Keratinocyte (primary cell): ENCODE measurements around the gene LAPTM5. TPM values are rescaled to one million over a fixed set of nuclear protein-coding genes. Genes with fewer than 3 reads are reported as not detected.

Experiments used
- DNase-seq: peaks from one replicate; pipeline ENCODE4 v3.0.0-alpha.2; 2011; ENCODE audit warnings: low read depth, missing footprints, low spot score
- FAIRE-seq: peaks from 2 replicates; lab custom pipeline; 2011; peaks lifted over from hg19 to GRCh38; lab: Jason Lieb, UNC
- H2AFZ ChIP-seq: 2 replicates; pipeline ENCODE4 v1.6.0; 2012; ENCODE audit warnings: low read length, control low read depth, inconsistent platforms; ENCODE audit not compliant: control insufficient read depth
- H3K27ac ChIP-seq: 2 replicates; pipeline ENCODE4 v1.5.1; 2011; ENCODE audit warnings: low read length; ENCODE audit not compliant: control insufficient read depth, insufficient read depth
- H3K27me3 ChIP-seq: 3 replicates; pipeline ENCODE4 v1.6.0; 2011; ENCODE audit warnings: low read length; ENCODE audit not compliant: control insufficient read depth, insufficient read depth; ENCODE audit errors: extremely low read depth
- H3K36me3 ChIP-seq, 2 experiments: 2 replicates in 1 of 2; 3 replicates in 1 of 2; pipeline ENCODE4 v1.5.1; 2011; ENCODE audit warnings: low read length in 2 of 2, mild to moderate bottlenecking in 1 of 2; ENCODE audit not compliant: control insufficient read depth in 2 of 2, insufficient read depth in 2 of 2; ENCODE audit errors: extremely low read depth in 1 of 2
- H3K4me1 ChIP-seq: 3 replicates; pipeline ENCODE4 v1.5.1; 2011; ENCODE audit warnings: low read length; ENCODE audit not compliant: control insufficient read depth, insufficient read depth; ENCODE audit errors: extremely low read depth
- H3K4me2 ChIP-seq: 3 replicates; pipeline ENCODE4 v1.6.0; 2011; ENCODE audit warnings: low read depth, low read length; ENCODE audit not compliant: control insufficient read depth, insufficient read depth; ENCODE audit errors: extremely low read depth
- H3K4me3 ChIP-seq, 3 experiments: fragments of 200-600 bp in 1 of 3; sonication (generic) in 1 of 3; 2 replicates in 2 of 3; 3 replicates in 1 of 3; pipeline ENCODE4 v1.5.1; 2011 to 2016; ENCODE audit warnings: low read length in 3 of 3, mild to moderate bottlenecking in 3 of 3, control low read depth in 2 of 3, inconsistent platforms in 1 of 3, low read depth in 1 of 3, mixed read lengths in 1 of 3, mixed run types in 1 of 3, moderate library complexity in 1 of 3; ENCODE audit not compliant: control insufficient read depth in 2 of 3, insufficient read depth in 2 of 3; ENCODE audit errors: extremely low read depth in 1 of 3
- H3K79me2 ChIP-seq: 2 replicates; pipeline ENCODE4 v1.6.0; 2012; ENCODE audit warnings: low read length; ENCODE audit not compliant: control insufficient read depth, insufficient read depth
- H3K9ac ChIP-seq: 3 replicates; pipeline ENCODE4 v1.6.0; 2011; ENCODE audit warnings: low read length; ENCODE audit not compliant: control insufficient read depth, insufficient read depth; ENCODE audit errors: extremely low read depth
- H3K9me1 ChIP-seq: 3 replicates; pipeline ENCODE4 v1.6.0; 2011; ENCODE audit warnings: low read length; ENCODE audit not compliant: control insufficient read depth, insufficient read depth; ENCODE audit errors: extremely low read depth
- H3K9me3 ChIP-seq: 2 replicates; pipeline ENCODE4 v1.5.1; 2012; ENCODE audit warnings: low read depth, low read length; ENCODE audit not compliant: control insufficient read depth
- H4K20me1 ChIP-seq: 3 replicates; pipeline ENCODE4 v1.6.0; 2011; ENCODE audit warnings: low read length; ENCODE audit not compliant: control insufficient read depth, insufficient read depth; ENCODE audit errors: extremely low read depth
- EZH2 ChIP-seq: IDR thresholded peaks from one replicate; pipeline ENCODE4 v1.6.1; 2012; ENCODE audit warnings: inconsistent platforms, mild to moderate bottlenecking, low read length, moderate library complexity
- dilution Hi-C: fragments of 300-500 bp; cut with MboI; formaldehyde crosslinking; loops from one replicate; pipeline ENCODE4 v1.7.0; 2020; ENCODE audit warnings: low sequenced_read_pairs; ENCODE audit not compliant: extremely low pct_ligation_motif_present
- polyA plus RNA-seq, 5 experiments: library from polyadenylated mRNA; depleted of rRNA in 3 of 5; stranded (reverse) in 3 of 5; stranded (forward) in 1 of 5; unstranded in 1 of 5; fragments of >200 nt; gene quantifications; 1 replicate in 1 of 5; 2 replicates in 3 of 5; 3 replicates in 1 of 5; pipeline versions ENCODE4 v1.2.1 to v1.2.3, GENCODE V29; 2011 to 2012; ENCODE audit warnings: missing spikeins in 2 of 5, low read depth in 1 of 5, low replicate concordance in 1 of 5
- TF ChIP-seq, protein P1 (sequence below), 3 experiments: IDR thresholded peaks in 1 of 3; conservative IDR thresholded peaks in 1 of 3; optimal IDR thresholded peaks in 1 of 3; 2 replicates in 2 of 3; 3 replicates in 1 of 3; pipeline versions ENCODE3 to v1.5.1; 2011; ENCODE audit warnings: low read length in 3 of 3, mild to moderate bottlenecking in 3 of 3, moderate library complexity in 2 of 3, control low read depth in 1 of 3, inconsistent platforms in 1 of 3; ENCODE audit not compliant: insufficient read depth in 2 of 3; ENCODE audit errors: extremely low read depth in 1 of 3

The LAPTM5 gene
- polyA plus RNA-seq, 1 donor (not counting 4 experiments of a cell fraction or from before 2014, with no cell fraction given): 0.18 TPM

DNA sequence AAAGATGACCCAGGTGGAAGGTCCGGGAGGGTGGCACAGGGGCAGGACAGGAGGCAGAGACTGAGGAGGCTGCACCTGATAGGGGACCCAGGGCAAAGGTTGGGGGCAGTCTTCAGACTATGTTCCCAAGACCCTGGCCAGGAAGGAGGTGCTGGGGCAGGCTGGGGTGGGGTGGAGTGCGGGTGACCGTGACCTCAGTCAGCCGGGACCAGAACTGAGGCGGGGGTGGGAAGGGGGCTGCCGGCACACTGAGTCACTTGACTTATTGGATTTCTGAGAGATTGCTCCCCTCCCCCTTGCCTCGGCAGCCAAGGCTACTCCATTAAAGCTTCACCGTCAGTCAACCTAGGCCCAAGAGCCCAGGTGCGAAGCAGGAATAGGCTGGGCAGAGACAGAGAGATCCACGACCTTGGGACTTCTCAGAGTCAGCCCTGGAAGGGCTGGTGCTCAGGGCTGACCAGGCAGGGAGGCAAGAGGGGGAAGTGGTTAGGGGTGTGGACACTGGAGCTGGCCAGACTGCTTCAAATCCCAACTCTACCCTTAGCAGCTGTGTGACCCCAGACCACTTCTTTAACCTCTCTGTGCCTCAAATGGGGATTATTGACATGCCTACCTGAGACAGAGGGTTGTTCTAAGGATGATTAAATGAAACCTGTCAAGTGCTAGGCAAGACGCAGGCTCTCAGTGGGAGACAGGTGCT is 47.9 kb upstream of the LAPTM5 start:
- no peaks in the 10 kb centered on the region for H3K36me3 ChIP-seq
- no peak for TF ChIP-seq EZH2
- TF ChIP-seq, protein P1, sequence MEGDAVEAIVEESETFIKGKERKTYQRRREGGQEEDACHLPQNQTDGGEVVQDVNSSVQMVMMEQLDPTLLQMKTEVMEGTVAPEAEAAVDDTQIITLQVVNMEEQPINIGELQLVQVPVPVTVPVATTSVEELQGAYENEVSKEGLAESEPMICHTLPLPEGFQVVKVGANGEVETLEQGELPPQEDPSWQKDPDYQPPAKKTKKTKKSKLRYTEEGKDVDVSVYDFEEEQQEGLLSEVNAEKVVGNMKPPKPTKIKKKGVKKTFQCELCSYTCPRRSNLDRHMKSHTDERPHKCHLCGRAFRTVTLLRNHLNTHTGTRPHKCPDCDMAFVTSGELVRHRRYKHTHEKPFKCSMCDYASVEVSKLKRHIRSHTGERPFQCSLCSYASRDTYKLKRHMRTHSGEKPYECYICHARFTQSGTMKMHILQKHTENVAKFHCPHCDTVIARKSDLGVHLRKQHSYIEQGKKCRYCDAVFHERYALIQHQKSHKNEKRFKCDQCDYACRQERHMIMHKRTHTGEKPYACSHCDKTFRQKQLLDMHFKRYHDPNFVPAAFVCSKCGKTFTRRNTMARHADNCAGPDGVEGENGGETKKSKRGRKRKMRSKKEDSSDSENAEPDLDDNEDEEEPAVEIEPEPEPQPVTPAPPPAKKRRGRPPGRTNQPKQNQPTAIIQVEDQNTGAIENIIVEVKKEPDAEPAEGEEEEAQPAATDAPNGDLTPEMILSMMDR (optimal IDR thresholded peaks at IDR 0.05 in 1 of 3, IDR thresholded peaks at IDR 0.05 in 1 of 3, conservative IDR thresholded peaks at IDR 0.05 in 1 of 3; ENCODE audit: extremely low read depth in 1 of 3, insufficient read depth in 2 of 3, low read length in 3 of 3): no peak
- no peaks in the 10 kb centered on the region for H3K9me3 ChIP-seq
- H3K79me2 ChIP-seq: no peaks in the 10 kb centered on the region
- no peak overlapping the region for H3K4me2 ChIP-seq
- no peak for DNase-seq
- H2AFZ ChIP-seq: no peak overlapping the region
- no peak overlapping the region for H3K27ac ChIP-seq
- FAIRE-seq: no peak
- H3K9ac ChIP-seq: no peak overlapping the region
- H3K27me3 ChIP-seq: peaks cover 30% of the 10 kb centered on the region
- H4K20me1 ChIP-seq: no peaks in the 10 kb centered on the region
- H3K9me1 ChIP-seq: no peaks in the 10 kb centered on the region
- dilution Hi-C loops: loop anchor here (25.0 kb wide), 1 partner anchor 107 kb away; the partner anchor contains the start of gene SDC3
- no peak overlapping the region for H3K4me3 ChIP-seq
- peaks cover 15% of the 10 kb centered on the region for H3K4me1 ChIP-seq

DNA sequence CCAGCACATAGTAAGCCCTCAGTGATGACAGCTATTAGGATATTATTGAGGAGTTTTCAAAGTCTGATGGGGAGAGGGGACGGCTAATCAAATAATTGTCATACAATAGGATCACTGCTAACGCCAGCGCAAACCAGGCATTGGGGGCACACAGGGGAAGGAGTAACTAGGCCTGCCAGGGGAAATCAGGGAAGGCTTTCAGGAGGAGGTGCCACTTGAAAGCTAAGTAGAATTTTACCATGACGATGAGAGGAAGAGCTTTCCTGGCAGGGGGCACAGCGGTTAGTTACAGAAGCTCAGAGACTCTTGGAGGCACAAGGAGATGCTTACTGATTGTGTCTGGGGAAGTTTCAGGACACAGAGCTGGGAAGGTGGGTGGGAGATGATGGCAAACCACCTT is 47.2 kb upstream of the LAPTM5 start:
- H3K9ac ChIP-seq: no peak overlapping the region
- H3K79me2 ChIP-seq: no peaks in the 10 kb centered on the region
- no peak overlapping the region for H2AFZ ChIP-seq
- H3K27ac ChIP-seq: no peak overlapping the region
- H4K20me1 ChIP-seq: no peaks in the 10 kb centered on the region
- H3K9me3 ChIP-seq: no peaks in the 10 kb centered on the region
- no peak for FAIRE-seq
- no peaks in the 10 kb centered on the region for H3K9me1 ChIP-seq
- H3K4me3 ChIP-seq: no peak overlapping the region
- dilution Hi-C loops: loop anchor here (25.0 kb wide), 1 partner anchor 107 kb away; the partner anchor contains the start of gene SDC3
- TF ChIP-seq, protein P1 (optimal IDR thresholded peaks at IDR 0.05 in 1 of 3, IDR thresholded peaks at IDR 0.05 in 1 of 3, conservative IDR thresholded peaks at IDR 0.05 in 1 of 3; ENCODE audit: extremely low read depth in 1 of 3, insufficient read depth in 2 of 3, low read length in 3 of 3): no peak
- TF ChIP-seq EZH2: no peak
- peaks cover 30% of the 10 kb centered on the region for H3K27me3 ChIP-seq
- no peaks in the 10 kb centered on the region for H3K36me3 ChIP-seq
- H3K4me2 ChIP-seq: no peak overlapping the region
- H3K4me1 ChIP-seq: peaks cover 11% of the 10 kb centered on the region
- DNase-seq: no peak
